HG02943 (cell line): ENCODE measurements around the gene PPP6R2.
"Not testable (repeated sequence)": the region's sequence is repeated elsewhere in the genome, so short reads cannot be mapped to it uniquely, and the experiment has no call there.

Experiments
- ATAC-seq: cut with Tn5 transposase; IDR thresholded peaks from one replicate; pipeline ENCODE4 v1.9.1; 2021; ENCODE audit warnings: mild to moderate bottlenecking, low read depth, moderate library complexity; ENCODE audit not compliant: unreplicated experiment

The PPP6R2 gene

DNA sequence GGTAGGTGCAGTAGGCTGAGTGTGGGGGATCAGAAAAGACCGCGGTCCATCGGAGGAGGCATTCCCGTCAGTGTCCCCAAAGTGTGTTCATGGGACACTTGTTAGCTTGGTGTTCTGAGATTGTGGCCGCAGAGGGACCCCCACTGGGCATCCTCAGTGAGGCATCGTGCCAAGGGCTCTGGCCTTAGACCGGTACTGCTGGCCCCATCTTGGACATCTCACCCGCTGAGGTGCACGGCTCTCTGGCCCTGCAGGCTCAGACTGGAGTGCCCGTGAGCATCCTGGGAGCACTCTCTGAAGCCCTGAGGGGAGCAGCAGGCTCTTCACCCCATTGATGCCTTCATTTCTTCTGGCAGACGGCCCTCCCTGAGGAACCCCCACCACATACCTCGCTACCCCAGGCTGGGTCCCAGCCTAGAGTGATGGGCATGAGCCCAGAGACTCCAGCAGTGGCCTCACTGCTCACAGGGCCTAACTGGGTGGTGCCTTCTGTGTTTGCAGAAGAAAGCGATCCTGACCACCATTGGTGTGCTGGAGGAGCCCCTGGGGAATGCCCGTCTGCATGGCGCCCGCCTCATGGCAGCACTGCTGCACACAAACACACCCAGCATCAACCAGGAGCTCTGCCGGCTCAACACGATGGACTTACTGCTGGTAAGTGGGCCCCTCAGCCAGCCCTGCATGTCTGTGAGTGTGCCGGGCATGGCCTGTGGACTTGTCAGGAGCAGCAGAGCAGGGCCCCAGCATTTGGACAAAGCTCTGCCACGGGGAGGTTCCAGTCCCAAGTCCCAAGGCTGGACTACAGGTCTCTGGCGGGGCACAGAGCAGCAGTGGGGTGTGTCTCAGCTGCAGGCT, 80.1 kb downstream of the PPP6R2 start:
- ATAC-seq, result no peak

DNA sequence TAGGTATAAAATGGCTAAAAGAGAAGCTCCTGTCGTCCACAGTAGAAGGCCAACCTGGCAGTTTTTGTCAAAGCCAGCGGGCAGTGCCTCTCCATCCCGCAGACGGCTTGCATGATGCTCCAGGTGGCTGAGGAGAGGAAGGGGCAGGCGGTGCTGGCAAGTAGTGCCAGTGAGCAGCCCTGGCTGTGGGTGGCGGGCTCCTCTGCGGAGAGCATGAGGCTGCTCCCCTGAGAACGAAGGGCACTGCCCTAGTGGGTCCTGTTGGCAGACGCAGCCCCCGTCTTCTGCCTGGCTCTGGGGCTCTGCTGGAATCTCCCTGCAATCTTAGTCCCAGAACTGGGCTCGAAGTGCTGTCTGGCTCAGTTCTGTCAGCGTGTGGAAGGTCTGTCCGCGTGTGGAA, 80.8 kb downstream of the PPP6R2 start:
- ATAC-seq, result no peak

DNA sequence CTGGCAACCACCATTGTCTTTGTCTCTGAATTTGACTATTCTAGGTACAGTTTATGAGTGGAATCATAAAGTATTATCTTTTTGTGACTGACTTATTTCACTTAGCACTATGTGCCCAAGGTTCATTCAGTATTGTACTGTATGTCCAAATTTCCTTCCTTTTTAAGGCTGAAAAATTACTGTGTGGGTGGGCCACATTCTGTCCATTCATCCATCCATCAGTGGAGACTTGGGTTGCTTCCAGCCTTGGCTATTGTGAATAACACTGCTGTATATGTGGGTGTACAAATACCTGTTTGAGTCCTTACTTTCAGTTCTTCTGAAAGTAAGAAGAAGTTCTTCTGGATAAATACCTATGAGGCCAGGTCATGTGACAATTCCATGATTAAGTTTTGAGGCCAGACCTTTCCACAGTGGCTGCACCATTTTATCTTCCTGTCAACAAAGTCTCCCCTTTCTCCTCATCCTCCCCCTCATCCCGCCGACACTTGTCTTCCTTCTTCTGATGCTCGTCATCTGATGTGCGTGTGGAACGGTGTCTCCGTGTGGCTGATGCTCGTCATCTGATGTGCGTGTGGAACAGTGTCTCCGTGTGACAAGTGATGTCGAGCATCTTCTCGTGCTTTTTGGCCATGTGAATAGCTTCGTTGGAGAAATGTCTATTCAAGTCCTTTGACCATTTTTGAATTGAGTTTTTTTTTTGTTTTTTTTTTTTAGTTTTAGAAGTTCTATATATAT, 82.2 kb downstream of the PPP6R2 start:
- ATAC-seq, result no peak

DNA sequence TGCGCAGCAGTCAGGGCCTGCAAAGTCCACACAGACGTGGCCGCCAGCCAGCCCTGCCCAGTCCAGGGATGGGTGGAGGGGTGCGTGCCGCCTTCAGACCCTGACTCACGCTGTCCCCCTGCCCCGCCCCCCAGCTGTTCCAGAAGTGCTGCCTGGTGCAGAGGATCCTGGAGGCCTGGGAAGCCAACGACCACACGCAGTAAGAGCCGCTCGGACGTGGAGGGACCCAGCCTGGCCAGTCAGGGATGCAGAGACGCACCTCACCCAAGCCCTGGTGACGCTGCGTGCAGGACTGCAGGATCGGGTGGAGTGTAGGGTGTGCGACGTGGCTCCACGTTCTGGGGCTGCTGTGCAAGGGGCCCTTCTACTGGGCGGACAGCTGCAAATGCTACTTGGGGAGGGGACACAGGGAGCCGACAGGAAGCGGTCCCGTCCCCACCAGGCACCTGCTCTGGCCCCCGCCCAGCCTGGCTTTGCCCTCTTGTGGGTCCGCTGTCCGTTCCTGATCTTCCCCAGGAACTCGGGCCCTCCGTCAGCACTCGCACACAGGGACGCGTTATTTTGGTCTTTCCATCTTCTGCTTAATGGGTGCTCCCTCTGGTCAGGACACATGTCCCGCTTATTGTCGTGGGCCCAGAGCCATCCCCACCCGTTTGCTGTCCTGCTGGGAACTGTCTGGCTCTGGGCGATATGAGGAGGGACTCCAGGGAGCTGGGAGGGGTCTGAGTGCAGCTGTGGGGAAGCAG, 89.2 kb downstream of the PPP6R2 start:
- ATAC-seq, result no peak

DNA sequence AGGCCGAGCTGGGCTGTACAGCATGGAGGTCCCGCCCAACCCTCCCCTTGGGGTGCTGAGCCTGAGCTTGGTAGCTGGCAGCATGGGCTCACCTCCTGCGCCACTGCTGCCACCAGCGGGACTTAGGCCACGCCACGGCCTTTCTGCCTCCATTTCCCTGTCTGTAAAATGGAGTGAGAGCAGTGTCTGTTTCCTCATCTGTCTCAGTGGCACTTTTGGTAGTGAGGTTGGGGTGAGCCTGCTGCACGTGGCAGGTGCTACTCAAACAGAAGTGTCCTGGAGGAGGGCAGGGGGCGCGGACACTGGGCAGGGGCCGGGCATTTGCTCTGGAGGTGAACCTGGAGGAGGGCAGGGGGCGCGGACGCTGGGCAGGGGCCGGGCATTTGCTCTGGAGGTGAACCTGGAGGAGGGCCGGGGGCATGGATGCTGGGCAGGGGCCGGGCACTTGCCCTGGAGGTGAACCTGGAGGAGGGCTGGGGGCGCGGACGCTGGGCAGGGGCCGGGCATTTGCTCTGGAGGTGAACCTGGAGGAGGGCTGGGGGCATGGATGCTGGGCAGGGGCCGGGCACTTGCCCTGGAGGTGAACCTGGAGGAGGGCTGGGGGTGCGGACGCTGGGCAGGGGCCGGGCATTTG, 89.9 kb downstream of the PPP6R2 start:
- ATAC-seq, result not testable (repeated sequence)

DNA sequence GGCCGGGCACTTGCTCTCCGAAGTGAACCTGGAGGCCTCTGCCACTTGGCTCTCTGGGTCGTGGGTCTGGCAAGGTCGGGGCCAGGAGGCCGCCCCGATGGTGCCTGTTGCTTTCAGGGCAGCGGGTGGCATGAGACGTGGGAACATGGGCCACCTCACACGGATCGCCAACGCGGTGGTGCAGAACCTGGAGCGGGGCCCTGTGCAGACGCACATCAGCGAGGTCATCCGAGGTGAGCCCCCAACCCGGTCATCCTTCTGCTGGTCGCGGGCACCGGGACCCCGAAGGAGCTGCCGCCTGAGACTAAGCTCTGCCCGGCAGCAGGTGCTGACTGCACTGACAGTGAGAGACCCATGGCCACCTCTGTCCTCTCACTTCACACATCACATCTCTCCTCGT, 91.7 kb downstream of the PPP6R2 start:
- no peak for ATAC-seq

DNA sequence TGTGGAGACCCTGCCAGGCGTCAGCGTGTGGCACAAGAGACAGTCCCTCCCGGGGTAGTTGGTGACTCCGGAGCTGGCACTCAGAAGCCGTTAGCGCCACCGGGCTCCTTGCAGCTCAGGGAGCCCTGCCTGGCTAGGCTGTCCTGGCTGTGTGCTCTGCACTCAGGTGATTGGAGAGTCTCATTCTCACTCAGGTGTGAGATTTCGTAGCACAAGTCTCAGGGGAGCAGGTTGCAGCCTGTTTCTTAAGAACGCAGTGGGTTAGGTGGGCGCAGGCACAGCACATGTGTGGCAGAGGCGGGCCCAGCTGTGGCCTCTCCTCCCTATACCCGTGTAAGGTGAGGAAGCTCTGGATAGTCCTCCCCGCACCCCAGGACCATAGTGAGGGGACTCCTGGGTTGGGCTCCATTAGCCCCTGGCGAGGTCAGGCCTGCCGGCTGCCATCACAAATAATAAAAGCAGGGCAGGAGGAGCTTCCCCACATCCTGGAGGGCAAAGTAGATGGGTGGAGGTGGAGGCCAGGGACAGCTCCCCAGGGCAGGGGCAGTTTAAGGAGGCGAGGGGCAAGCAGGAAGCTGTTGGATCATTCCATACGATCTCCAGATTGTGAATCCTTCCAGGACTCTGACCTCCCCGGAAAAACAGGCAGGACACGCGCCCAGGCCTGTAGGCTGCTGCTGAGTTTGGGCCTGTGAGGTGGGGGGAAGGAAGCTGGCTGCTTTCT, 92.3 kb downstream of the PPP6R2 start:
- no peak for ATAC-seq

DNA sequence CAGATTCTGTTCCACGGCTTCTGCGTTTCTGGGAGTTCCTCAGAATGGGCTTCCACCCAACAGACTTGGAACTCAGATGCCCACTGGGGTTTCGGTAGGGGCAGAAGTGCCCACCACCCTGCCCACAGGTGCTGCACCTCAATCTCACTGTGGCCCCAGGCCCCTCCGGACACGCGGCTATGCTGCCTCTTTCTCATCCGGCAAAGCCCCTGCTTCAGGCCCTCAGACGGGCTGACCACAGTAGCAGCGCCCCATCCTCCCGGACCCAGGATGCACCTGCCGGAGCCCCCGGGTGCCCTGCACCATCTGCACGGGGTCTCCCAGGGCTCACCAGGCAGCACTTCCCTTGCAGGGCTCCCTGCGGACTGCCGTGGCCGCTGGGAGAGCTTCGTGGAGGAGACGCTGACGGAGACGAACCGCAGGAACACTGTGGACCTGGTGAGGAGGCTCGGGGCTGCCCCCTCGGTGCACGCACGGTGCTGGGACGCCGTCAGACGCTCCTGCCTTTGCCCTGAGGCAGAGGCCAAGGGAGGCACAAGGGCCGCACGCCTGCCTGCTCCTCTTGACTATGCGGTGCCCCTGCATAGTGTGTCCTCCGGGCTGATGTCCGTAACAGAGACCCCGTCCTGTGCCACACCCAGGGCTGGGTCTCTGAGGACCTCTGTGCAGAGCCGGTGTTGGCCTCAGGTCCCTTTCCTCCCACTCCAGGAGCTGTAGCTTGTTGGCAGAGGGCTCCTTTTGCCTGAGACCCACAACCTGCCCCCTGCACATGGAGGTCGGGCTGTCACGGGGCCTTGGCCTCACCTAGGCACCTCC, 93.1 kb downstream of the PPP6R2 start:
- ATAC-seq, result no peak

DNA sequence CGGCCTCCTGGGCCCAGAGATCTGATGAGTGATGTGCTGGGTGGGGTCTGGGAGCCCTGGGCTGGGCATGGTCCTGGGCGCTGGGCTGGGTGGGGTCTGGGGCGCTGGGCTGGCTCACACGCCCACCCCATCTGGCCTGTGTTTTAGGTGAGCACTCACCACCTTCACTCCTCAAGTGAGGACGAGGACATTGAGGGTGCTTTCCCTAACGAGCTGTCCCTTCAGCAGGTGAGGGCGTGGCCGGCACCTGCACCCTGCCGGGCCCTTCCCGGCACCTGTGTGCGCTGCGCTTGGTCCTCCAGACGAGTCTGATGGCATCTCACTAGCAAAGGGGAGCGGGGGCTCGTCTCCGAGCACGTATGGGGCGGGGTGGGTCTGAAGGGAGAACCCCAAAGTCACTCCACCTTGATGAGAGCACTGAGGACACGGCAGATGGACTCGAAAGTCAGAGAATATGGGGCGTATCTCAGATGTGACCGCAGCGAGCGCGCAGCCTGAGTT, 93.8 kb downstream of the PPP6R2 start:
- no peak for ATAC-seq

DNA sequence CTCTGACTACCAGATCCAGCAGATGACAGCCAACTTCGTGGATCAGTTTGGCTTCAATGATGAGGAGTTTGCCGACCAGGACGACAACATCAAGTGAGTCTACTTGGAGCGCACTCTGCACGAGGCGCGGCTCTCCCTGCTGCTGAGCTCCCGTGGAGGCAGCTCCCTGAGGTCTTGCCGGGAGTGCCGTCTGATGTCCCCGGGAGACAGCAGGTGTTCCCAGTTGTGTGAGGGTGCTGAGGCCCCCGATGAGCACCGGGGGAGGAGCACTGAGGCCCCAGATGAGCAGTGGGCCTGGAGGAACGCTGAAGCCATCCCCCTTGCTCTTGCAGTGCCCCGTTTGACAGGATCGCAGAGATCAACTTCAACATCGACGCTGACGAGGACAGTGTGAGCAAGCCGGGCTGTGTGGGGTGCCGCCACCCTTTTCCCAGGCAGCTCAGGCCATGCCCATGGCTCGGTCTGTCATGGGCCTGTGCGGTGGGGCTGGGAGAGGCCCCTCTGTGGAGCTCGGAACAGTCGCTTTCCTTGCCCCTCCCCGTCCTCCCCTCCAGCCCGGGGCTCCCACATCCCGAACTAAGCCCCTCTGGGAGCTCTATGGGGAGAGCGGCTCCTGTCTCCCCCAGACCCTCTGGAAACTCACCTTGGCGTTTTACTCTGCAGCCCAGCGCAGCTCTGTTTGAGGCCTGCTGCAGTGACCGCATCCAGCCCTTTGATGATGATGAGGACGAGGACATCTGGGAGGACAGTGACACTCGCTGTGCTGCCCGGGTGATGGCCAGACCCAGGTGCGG, 94.6 kb downstream of the PPP6R2 start:
- ATAC-seq, result no peak

DNA sequence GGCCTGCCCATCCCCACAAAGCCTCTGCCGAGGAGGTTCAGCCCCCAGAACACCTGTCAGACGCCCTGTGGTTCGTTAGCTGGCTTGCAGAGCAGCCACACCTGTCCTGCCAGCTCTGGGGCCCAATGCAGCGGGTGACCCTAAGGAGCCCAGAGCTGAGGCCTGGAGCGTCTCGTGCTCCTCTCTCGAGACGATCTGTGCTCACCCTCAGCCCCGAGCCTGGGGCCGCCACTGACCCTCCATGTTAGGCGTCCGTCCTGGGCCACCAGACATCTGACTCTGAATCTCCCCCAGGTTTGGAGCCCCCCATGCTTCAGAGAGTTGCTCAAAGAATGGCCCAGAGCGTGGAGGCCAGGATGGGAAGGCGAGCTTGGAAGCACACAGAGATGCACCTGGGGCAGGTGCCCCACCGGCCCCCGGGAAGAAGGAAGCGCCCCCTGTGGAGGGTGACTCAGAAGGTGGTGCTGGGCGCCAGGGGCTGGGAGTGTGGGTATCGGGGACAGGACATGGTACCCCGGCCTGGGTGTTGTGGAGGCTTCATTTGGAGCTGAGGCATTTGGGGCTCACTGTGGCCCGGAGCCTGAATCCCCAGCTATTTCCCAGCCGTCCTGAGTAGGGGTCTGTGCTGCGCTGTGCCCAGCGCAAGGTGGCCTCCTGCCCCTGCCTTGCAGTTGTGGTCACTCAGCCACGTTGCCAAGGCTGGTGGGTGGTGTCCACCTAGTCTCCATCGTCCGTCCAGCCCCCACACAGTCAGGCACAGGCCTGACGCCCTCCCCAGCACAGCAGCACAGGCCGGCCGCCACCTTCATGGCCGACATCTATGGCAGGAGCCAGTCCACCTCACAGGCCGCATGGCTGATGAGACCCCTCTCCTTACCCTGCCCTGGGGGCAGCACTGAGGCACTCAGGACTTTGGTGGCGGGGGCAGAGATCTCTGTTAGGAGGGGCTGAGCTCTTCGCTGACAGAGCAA, 95.5 kb downstream of the PPP6R2 start:
- ATAC-seq, result no peak

DNA sequence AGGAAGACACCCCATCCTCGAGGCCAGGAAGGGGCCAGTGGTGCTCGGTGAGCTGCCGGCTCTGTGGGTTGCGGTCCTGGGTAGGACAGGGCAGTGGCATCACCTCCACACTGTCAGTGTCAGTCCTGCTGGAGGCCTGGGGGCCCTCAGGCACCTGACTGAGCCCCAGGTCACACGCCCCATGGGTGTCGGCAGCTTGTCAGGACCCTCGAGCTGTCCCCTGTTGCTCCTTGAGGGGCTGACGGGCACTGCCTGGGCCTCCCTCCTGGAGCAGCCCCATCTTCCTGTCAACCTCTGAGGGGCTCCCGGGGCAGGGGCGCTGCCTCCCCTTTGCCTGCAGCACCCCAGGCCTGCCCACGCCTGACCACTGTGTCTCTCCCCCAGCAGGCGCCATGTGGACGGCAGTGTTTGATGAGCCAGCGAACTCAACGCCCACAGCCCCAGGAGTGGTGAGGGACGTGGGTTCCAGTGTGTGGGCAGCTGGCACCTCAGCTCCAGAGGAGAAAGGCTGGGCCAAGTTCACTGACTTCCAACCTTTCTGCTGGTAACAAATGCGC, 96.3 kb downstream of the PPP6R2 start:
- no peak for ATAC-seq

DNA sequence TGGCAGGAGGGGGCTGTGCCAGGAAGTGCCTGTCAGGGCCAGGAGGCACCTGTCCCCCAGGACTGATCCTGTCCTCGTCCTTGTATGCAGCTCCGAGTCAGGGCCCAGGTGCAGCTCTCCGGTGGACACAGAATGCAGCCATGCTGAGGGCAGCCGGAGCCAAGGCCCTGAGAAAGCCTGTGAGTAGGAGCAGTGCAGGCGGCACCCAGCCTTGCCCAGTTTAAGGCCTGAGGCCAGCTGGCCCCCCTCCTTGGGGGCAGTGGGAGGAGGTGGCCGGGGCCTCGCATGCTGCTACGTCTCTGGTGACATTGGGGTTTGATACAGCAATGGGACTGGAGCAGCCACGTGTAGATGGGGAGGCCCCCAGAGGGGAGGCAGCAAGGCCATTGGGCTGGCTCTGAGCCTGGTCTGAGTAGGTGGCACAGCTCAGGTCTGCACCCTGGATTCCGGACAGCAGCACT, 96.8 kb downstream of the PPP6R2 start:
- ATAC-seq, result no peak

DNA sequence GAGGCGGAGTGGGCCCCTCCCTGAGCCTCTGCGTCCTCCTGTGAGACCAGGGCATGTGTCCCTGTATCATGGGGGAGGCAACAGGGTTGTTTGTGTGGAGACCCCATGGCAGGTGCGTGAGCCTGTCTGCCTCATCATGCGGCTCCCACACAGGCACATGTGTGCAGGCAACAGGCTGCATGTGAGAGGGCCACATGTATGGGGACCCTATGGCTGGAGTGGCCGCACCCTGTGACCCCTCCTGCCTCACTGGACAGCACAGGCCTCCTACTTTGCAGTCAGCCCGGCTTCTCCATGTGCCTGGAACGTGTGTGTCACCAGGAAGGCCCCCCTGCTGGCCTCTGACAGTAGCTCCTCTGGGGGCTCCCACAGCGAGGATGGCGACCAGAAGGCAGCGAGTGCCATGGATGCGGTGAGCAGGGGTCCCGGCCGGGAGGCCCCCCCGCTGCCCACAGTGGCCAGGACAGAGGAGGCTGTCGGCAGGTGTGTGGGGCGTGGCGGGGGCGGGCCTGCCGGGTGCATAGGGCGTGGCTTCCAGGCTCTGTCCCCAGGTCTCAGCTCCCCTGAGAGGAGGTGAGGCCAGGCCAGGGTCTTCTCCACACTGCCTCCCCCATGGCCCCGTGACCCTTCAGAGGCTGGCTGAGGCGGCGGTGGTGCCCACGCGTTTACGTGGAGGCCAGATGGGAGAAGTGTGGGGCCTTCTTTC, 97.6 kb downstream of the PPP6R2 start:
- ATAC-seq, result no peak

DNA sequence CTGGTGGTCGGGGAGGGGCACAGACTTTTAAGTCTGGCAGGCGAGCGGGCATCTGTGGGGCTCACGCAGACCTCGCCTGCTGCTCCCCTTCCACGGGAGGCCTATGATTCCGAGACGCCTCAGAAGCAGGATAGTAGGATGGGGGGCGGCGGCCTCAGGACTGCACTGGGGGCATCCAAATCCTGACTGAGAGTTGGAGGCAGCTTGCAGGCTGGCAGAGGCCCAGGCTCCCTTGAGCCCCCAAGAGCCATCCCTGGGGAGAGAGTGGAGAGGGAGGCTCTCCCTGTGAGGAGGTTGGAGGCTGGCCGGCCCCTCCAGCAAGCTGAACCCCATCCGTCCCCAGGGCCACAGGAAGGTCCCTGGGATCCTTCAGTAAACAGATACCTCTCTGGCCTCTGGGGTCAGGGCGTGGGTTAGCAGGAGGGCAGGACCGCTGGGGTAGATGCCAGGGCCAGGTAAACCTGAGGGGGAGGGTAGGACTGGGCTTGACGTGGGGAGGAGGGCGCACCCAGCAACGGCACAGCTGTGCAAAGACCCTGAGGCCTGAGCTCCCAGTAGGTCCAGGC, 98.4 kb downstream of the PPP6R2 start:
- no peak for ATAC-seq

DNA sequence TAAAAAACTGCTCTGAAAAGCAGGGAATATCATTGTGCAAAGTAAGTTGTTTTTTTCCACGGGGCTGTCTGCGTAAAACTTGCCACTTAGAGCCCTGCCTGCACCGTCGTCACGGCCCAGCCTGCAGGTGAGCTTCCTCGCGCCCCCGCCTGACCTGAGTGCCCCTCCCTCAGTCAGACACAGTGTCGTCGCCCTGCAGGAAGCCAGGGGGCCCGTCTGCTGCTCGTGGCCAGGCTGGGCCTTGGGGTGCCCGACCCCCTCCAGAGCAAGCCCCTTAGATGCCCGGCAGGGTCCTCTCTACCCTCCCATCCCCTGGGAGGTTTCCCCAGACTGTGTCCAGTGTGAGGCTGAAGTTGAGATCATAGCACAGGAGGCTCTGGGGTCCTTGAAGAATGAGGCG, 100.1 kb downstream of the PPP6R2 start:
- ATAC-seq, result no peak
